ENCODE results near the gene NME7.
"Not testable (repeated sequence)": the region's sequence is repeated elsewhere in the genome, so short reads cannot be mapped to it uniquely, and the experiment has no call there.

The NME7 gene

DNA sequence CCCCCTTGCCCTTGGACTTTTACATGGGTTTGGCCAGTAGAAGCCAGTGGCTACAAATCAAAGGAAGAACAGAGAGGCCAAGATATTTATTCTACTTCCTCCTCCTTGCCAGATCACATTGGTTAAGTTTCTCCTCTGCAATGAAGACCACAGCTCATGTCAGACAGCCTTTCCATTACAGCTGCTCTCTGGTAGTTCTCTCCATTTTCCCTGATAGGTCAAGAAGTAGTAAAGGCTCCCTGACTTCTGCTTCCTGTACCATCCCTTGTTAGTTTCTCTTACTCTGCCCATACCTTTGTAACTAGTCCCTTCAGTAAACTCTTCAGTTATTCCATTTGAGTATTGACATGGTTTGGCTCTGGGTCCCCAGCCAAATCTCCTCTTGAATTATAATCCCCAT, 27.8 kb downstream of the NME7 start:
- DNase-seq = no peak

DNA sequence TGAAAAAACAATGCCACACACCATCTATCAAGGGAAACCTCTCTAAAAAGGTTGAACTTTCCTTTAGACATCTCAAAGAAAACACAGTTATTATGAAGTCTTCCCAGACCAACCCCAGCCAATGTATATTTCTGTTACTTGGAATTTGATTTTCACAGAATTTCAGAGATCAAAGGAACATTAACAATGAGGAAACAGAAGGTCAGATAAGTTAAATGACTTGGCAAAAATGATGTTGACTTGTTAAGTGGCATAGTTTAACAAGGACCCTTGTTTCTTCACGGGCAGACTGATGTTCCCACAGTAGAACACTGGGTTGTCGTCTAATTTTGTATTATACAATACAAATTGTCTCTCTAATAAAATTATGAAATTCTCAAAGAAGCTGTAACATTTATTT, 29.0 kb downstream of the NME7 start:
- DNase-seq = no peak

DNA sequence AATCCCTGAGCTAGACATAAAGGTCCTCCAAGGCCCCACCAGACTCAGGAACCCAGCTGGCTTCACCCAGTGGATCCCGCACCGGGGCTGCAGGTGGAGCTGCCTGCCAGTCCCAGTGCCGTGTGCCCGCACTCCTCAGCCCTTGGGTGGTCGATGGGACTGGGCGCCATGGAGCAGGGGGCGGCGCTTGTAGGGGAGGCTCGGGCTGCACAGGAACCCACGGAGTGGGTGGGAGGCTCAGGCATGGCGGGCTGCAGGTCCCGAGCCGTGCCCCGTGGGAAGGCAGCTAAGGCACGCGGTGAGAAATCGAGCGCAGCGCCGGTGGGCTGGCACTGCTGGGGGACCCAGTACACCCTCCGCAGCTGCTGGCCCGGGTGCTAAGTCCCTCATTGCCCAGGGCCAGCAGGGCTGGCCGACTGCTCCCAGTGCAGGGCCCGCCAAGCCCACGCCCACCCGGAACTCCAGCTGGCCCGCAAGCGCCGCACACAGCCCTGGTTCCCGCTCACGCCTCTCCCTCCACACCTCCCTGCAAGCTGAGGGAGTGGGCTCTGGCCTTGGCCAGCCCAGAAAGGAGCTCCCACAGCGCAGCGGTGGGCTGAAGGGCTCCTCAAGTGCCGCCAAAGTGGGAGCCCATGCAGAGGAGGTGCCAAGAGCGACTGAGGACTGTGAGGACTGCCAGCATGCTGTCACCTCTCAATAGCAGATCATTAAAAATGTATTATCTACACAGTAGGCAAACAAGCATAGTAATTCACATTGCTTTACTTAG, 30.5 kb downstream of the NME7 start:
- DNase-seq = not testable (repeated sequence)

DNA sequence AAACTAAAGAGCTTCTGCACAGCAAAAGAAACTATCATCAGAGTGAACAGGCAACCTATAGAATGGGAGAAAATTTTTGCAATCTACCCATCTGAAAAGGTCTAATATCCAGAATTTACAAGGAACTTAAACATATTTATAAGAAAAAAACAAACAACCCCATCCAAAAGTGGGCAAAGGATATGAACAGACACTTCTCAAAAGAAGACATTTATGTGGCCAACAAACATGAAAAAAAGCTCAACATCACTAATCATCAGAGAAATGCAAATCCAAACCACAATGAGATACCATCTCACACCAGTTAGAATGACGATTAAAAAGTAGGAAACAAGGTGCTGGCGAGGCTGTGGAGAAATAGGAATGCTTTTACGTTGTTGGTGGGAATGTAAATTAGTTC, 32.9 kb downstream of the NME7 start:
- DNase-seq = not testable (repeated sequence)

DNA sequence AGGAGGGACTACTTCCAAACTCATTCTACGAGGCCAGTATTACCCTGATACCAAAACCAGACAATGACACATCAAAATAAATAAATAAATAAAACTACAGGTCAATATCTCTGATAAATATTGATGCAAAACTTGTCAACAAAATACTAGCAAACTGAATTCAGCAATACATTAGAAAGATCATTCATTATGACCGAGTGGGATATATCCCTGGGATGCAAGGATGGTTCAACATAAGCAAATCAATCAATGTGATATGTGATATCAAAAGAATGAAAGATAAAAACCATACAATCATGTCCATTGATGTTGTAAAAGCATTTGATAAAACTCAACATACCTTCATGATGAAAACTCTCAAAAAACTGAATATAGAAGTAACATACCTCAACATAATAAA, 36.7 kb downstream of the NME7 start:
- no peak for DNase-seq

DNA sequence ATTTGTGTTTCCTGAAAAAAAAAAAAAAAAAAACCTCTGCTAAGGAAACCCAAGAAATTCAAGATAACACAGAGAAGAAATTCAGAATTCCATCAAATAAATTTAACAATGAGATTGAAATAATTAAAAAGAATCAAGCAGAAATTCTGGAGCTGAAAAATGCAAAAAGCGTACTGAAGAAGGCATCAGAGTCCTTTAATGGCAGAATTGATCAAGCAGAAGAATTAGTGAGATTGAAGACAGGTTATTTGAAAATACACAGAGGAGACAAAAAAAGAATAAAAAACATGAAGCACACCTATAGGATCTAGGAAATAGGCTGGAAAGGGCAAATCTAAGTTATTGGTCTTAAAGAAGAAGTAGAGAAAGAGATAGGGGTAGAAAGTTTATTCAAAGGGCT, 38.2 kb downstream of the NME7 start:
- DNase-seq = no peak

DNA sequence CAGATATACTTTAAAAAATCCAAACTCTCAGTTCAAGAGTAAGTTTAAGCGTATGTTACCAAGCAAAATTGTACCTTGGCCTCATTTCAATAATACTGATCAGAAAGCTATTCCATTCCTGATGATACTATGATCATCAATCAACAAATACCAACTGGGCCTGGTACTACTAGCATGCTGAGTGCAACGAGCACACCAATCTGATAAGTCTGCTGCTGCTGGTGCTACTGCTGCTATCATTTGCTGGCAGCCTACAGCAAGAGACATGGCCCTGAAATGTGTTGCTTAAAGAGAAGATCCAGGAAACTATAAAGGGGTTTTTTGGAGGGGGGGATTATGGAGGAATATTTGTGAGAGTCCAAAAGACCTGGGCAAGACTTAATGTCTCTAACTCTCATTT, 39.7 kb downstream of the NME7 start:
- no peak for DNase-seq

DNA sequence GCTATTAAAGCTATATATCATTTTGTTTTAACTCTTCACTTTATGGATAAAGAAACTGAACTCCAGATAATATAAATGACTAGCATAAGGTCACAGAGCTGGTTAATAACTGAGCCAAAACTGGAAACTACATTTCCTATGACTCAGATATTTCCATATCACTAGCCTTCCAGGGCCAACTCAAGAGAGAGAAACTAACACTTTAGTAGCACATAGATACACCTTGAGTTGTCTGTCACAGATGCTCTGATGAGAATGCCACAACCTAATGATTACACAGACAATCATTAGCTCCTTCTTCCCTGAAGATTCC, 40.7 kb downstream of the NME7 start:
- DNase-seq = no peak

DNA sequence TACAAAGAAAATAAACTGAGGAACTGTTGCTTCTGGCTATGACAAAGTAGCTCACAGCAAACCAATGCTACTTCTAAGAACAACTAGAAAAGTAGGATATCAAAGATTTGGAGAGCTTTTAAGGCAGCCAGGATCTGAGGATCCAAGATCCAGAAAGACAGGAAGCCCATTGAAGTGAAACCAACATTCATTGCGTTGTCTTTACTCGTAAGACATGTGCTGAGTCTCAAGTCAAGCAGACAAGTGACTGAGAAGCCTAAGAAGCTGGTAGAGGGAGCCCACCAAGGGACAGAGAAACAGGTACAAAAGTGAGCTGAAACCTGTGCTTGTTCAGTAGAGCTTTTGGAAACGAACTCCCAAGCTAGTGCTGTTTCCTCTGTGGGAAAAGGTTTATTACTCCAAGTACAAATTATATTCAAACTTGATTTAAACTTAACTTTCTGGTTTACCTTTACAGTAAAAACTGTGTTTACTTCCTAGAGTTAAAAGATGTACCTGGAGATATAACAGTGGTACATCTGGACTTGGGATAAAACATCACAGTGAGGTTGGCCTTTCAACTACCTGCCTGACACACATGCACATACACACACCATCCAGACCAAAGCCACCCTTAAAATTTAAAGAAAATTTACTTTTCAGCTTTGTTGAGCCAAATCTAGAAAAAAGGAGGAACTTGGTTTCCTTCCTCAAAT, 41.2 kb downstream of the NME7 start:
- DNase-seq = no peak

DNA sequence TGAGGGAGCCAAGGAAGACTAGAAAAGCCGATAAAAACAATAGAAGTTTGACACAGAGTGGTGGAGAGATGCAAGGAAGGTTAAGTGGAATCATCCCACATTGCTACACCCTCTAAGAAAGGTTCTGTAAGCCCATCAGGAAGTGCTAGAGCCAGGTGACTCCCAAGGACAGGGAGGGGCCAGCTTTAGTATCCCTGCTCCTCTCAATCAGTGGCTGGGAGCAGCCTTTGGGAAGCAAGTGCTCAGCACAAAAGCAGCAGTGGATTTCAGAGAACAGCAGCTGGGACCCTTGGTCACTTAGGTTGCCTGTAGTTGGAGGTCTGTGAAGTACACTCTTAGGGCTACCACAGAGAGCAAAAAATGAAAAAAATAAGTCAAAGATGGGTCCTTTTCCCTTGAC, 42.5 kb downstream of the NME7 start:
- no peak for DNase-seq

DNA sequence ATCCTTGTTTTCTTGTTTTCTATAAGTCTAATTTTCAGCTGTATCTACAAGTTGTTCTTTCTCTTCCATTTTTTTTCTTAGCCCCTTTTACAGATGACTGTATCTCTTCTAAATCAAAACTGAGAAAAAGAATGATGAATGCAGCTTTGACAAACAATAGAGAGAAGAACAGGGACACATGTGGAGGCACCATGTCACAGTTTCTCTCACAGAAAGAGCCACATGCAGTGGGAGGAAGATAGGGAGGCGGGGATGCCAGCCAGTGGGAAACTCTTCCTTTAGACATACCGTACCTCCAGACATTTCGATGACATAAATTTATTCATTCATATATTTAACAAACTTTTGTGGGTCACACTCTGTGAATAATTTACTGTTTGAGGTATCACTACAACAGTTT, 45.5 kb downstream of the NME7 start:
- no peak for DNase-seq

DNA sequence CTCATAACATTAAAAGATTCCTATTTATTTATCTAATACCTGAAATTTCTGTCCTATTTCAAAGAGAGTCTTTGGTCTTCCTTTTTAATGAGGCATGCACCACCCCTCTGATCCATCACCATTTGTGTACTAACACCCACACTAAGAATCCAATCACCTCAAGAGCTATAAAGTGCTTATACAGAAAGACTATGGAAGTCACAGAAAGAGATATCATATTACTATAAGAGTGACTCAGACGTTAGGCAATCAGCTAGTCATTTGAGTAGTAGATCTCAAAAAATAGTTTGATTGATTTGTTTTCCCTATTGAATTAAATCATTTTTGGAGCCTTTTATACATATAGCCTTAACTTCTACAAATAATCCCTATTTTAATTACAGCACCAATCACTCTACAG, 46.1 kb downstream of the NME7 start:
- no peak for DNase-seq

DNA sequence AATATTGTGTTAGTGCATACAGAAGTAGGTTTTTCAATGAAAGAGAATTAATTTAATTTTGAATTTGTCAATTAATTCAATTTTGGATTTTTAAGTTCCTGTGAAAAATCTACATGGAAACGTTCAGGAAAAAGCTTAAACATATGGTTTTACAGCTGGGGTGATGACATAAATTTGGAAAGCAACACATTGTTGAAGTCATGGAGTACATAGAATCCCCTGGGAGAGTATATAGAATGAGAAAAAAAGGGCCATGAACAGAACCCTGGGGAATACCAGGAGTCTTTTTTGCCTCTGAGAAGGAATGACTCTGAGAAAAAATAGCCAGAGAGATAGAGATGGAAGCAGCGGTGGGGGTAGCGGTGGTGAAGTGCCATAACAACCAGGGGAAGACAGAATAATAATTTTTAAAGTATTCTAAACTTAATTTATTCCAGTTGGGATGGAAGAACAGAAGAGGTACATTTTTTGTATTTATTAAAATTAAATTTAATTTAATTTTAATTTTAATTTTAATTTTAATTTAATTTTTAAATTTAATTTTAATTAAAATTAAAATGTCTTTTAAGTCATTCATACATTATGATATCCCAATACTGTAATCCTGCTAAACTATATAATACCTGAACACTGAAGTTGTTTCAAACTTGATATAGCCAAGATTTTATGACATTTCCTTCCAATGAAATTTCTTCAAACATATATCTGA, 48.9 kb downstream of the NME7 start:
- peak; percentile 15 for DNase-seq

DNA sequence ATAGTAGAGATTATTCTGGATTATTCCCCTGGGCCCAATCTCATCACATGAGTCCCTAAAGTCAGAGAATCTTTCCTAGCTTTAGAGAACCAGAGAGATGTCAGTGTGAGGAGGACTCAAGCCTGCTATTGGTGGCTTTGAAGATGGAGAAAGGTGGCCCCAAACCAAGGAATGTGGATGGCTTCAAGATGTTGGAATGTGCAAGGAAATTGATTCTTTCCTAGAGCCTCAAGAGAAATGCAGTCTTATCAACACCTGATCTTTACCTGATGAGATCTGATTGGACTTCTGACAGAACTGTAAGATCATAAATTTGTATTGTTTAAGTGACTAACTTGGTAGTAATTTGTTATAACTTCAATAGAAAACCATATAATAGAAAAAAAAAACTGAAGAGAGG, 51.0 kb downstream of the NME7 start:
- no peak for DNase-seq

DNA sequence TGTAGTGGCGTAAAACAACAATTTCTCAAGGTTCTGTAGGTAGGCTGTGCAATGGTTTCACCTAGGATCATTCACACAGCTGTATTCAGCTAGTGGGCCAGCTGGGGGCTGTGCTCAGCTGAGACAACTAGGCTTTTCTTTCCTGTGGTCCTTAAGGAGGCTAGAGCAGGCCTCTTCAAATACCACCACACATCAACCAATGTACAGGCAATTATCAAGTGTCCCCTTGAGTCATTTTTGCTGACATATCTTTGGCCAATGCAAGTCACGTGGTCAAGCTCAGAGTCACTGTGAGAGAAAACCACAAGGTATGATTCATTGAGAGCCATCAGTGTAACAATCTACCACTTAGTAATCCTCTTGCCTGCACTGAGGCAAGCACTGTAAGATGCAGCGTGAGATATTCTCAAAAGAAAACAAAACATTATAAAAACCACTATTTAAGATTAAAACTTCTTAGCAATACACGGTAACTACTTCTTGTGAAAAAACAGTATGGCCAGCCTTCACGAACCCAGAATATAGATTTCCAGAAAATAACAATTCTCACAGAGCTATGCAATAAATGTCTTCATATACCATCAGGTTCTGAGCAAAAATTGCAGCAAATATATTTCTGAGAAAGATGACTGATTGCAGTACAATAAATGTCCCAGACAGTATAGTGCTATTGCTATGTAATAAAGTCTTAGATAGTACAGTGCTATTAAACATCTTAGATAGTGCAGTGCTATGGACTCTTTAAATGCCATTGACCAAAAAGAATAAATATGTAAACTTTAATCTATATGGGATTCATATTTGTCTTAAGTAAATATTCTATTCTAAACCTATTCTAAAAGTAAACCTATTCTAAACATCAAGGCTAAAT, 55.3 kb downstream of the NME7 start:
- no peak for DNase-seq

DNA sequence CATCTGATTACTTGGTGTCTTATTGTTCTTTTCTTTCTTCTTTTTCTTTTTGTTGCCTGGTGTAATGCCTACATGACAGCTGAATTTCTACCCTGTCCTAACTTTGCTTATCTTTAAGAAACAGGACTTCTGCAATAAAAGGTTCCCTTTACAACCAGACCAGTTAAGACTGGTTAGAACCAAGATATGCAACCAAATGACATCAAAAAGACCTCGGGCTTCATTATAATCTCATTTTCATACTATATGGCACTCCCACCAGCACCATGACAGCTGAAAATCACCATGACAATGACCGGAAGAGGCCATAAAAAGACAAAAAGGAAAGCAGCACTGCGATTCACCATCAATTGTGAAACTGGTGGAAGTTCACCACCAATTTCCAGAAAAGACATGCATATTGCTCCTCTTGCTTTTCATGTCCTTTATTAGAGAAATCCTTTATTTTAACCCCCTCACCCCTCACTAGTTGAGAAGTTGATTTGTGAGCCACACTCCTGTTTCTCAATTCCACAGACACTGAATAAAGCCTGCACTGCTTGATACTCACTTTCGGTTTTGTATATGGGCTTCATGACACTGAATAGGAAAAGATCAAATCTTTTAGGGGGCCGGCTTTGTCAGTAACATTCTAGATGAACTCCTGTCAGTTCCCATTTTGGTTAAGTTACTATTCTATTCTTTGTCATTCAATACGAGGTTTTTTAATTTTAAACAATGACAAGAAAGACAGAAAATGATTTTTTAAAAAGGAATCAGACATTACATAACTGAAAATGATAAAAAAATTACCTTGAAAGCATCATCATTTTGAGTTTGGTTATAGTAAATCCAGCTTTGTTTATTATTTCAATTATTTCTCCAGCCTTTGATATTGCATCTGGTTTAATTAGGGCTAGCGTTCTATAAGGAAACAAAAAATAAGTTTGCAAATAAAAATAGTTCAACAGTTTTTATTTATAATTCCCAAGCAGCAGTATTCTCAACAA, 58.1 kb downstream of the NME7 start:
- no peak for DNase-seq

DNA sequence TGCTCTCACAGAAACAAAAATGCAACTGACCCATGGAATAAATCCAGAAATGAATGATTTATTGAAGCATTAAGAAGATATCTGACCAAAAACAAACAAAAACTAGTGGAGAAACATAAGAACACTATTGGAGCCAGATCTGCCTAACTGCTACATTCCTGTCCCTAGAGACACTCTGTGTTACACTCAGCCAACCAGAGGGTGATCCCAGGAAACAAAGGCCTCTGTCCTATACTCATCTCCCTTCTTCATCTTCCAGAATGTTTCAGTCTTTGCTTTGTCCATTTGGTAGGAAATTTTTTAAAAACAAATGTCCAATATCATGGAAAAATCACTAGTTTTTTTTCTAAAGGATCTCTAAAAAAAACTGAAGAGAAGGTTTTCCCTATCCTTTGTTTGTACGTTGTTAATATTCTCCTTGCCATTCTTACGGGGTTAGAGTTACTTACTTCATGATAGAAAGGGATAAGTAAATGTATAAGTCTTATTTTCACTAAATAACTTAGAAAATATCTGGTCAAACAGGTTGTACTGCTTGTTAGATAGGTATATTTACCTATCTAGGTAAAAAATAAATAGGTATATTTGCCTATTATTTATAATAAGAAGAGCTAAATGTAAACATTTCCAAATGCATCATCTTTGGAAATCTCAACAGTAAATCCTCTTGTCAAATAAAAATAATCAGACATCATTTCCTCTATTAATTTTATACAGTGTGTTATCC, 59.1 kb downstream of the NME7 start:
- DNase-seq = no peak

DNA sequence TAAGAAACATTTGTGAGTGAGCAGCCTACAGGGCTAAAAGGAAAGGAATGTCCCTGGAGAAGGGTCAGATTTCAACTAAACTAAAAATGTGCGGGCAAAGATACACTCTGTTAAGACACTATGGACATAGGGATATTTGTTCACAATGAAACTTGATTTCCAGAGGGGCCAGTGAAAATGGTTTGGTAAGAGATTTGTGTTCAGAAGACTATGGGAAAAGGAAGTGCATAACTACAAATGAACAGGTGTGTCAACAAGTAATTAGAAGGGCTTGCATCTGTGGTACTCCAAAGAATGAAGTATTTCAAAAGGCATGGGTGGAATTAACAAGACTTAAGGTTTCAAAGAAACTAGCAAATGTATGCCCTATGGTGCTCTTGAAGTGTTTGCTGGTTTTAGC, 60.4 kb downstream of the NME7 start:
- no peak for DNase-seq

DNA sequence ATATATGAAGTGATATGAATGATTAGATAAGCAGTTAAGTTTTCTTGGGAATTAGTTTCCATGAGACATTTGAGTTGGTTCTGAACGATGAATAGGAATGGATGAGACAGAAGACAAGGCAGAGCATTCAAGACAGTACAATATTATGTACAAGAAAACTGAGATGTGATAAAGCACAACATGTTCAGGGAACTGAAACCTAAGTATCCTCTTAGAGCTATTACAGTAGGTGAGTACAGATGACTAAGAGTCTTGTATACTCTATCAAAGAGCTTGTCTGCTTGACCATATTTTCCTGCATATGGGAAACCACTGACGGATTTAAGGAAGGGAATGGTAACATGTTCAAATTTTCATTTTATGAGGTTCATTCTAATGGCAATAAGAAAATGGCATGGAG, 61.6 kb downstream of the NME7 start:
- no peak for DNase-seq

DNA sequence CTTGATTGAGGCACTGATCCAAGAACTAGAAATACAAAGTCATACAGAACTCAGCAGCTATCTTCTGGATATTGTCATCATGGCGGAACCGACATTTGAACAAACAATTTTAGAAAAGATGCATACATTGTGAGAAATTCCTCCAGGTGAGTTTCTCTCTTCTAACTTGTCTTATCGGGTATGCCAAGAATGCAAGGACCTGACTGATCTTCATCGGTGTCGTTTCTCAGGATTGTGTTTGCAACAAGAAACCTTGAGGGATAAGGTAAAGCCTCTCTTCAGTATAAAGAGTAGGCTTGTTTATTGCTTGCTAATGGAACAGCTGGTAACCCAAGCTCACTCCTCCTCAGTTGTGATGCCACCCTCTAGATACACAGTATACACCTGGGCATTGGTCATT, 62.2 kb downstream of the NME7 start:
- no peak for DNase-seq

DNA sequence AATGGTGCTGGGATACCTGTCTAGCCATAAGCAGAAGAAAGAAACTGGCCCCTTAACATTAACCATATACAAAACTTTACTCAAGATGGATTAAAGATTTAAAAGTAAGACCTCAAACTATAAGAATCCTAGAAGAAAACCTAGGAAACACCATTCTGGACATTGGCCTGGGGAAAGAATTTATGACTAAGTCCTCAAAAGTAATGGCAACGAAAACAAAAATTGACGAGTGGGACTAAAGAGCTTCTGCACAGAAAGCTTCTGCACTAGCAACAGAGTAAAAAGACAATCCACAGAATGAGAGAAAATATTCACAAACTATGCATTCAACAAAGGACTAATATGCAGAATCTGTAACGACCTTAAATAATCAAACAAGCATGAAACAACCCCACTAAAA, 66.7 kb downstream of the NME7 start:
- DNase-seq = no peak

Measured in NCI-H1694 (cell line).